ENCODE data around the gene FGD4. TPM values are rescaled to one million over a fixed set of nuclear protein-coding genes. Genes with fewer than 3 reads are reported as not detected.

The FGD4 gene
- total RNA-seq, 1 experiment from 2014 or later = 31.6 TPM

GRCh38 chr12:32609966-32610365 lies 210.6 kb downstream of the FGD4 start:
- H3K36me3 Mint-ChIP-seq (ENCODE audit: insufficient read depth, unreplicated experiment) = peaks cover 44% of the 10 kb centered on the region

GRCh38 chr12:32611986-32612385 lies 212.6 kb downstream of the FGD4 start:
- Mint-ChIP-seq H3K36me3 (ENCODE audit: insufficient read depth, unreplicated experiment) (peaks cover 51% of the 10 kb centered on the region), H3K9me3 (ENCODE audit: unreplicated experiment) (no peaks in the 10 kb centered on the region), H3K4me3 (ENCODE audit: unreplicated experiment) (no peak overlapping the region), H3K4me1 (ENCODE audit: low read depth, unreplicated experiment) (no peaks in the 10 kb centered on the region), H3K27ac (ENCODE audit: unreplicated experiment) (no peak overlapping the region), H3K27me3 (ENCODE audit: insufficient read depth, unreplicated experiment) (no peaks in the 10 kb centered on the region)
- intact Hi-C loops (cut with micrococcal nuclease; ENCODE audit: unreplicated experiment) = no loop called here
- ChIA-PET POLR2A (no interaction called here), CTCF (no interaction called here)
- H3K4me3 ChIP-seq (ENCODE audit: low read depth, low read length) = no peak overlapping the region
- no peak for DNase-seq
- TF ChIP-seq CTCF (IDR thresholded peaks at IDR 0.05; ENCODE audit: insufficient read depth in 1 of 2, low read depth in 1 of 2, low read length in 1 of 2, severe bottlenecking in 1 of 2, unreplicated experiment in 1 of 2) = no peak
- H3K4me1 ChIP-seq = no peaks in the 10 kb centered on the region; the same call in 1 of the 2 replicates
- H3K9me3 ChIP-seq = no peaks in the 10 kb centered on the region
- no TSS peak for BruUV-seq (replicated peaks)
- peaks cover 6% of the 10 kb centered on the region for H3K36me3 ChIP-seq (ENCODE audit: control insufficient read depth, insufficient read depth, low read length)
- H3K27me3 ChIP-seq (replicated peaks; ENCODE audit: control insufficient read depth, insufficient read depth, low read length) = no peaks in the 10 kb centered on the region

More at GRCh38 chr12:32609966-32610365, 210.6 kb downstream of the FGD4 start:
- H3K27me3 ChIP-seq (replicated peaks; ENCODE audit: control insufficient read depth, insufficient read depth, low read length) = no peaks in the 10 kb centered on the region
- no peak overlapping the region for H3K4me3 Mint-ChIP-seq (ENCODE audit: unreplicated experiment)
- ChIA-PET CTCF (no interaction called here), POLR2A (no interaction called here)
- H3K9me3 ChIP-seq = no peaks in the 10 kb centered on the region
- H3K27ac Mint-ChIP-seq (ENCODE audit: unreplicated experiment) = no peak overlapping the region
- no peak for DNase-seq
- TF ChIP-seq CTCF (IDR thresholded peaks at IDR 0.05; ENCODE audit: insufficient read depth in 1 of 2, low read depth in 1 of 2, low read length in 1 of 2, severe bottlenecking in 1 of 2, unreplicated experiment in 1 of 2) = no peak
- no peaks in the 10 kb centered on the region for H3K27me3 Mint-ChIP-seq (ENCODE audit: insufficient read depth, unreplicated experiment)
- no peak overlapping the region for H3K4me3 ChIP-seq (ENCODE audit: low read depth, low read length)
- no peaks in the 10 kb centered on the region for H3K9me3 Mint-ChIP-seq (ENCODE audit: unreplicated experiment)
- BruUV-seq (replicated peaks) = no TSS peak
- peaks cover 16% of the 10 kb centered on the region for H3K4me1 ChIP-seq
- H3K4me1 Mint-ChIP-seq (ENCODE audit: low read depth, unreplicated experiment) = peaks cover 17% of the 10 kb centered on the region
- intact Hi-C loops (cut with micrococcal nuclease; ENCODE audit: unreplicated experiment) = no loop called here
- H3K36me3 ChIP-seq (ENCODE audit: control insufficient read depth, insufficient read depth, low read length) = peaks cover 6% of the 10 kb centered on the region

DNA sequence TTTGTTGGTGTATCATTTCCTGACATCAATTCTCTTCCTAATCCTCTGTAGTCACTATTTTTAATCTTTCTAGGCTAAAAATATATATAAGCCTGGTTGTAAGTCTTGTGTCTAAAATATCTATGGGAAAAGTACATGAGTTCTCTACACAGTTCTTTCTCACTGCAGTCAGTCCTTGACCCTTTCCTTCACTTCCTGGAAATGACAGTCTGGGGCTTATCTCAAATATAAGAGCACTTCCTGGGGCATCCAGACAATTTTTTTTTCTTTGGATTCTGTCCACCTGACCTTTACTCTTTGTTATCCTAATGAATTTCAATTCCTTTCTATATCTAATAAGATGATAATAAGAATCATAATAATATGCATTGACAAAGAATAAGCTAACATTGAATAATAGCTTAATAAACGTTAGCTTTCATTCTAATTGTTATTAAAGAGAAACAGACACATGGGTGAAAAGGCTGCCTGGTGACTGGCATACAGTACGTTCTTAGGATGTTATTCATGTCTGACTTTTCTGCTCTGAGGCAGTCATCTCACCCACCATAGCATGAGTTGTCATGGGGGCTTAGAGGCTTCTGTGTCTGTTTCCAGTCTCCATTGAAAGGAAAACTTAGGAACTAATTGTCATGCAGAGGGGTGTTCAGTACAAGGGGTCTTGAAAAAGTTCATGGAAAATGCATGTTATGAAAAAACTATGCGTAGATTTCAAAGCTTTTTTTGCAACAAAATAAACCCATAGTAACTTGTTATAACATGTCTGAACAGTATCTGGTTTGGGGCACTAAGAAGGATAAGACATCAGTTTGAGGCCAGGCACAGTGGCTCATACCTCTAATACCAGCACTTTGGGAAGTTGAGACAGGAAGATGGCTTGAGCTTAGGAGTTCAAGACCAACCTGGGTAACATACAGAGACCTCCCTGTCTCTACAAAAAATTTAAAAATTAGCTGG lies 213.6 kb downstream of the FGD4 start:
- Histone ChIP-seq H3K4me3 (ENCODE audit: low read depth, low read length) (no peak overlapping the region), H3K36me3 (ENCODE audit: control insufficient read depth, insufficient read depth, low read length) (peaks cover 4% of the 10 kb centered on the region), H3K9me3 (no peaks in the 10 kb centered on the region), H3K4me1 (no peaks in the 10 kb centered on the region; the same call in 1 of the 2 replicates), H3K27me3 (replicated peaks; ENCODE audit: control insufficient read depth, insufficient read depth, low read length) (no peaks in the 10 kb centered on the region)
- Mint-ChIP-seq H3K27me3 (ENCODE audit: insufficient read depth, unreplicated experiment) (no peaks in the 10 kb centered on the region), H3K27ac (ENCODE audit: unreplicated experiment) (no peak overlapping the region), H3K9me3 (ENCODE audit: unreplicated experiment) (no peaks in the 10 kb centered on the region), H3K4me3 (ENCODE audit: unreplicated experiment) (no peak overlapping the region), H3K4me1 (ENCODE audit: low read depth, unreplicated experiment) (no peaks in the 10 kb centered on the region), H3K36me3 (ENCODE audit: insufficient read depth, unreplicated experiment) (peaks cover 57% of the 10 kb centered on the region)
- ChIA-PET CTCF (no interaction called here), POLR2A (no interaction called here)
- intact Hi-C loops (cut with micrococcal nuclease; ENCODE audit: unreplicated experiment) = no loop called here
- TF ChIP-seq CTCF (IDR thresholded peaks at IDR 0.05; ENCODE audit: insufficient read depth in 1 of 2, low read depth in 1 of 2, low read length in 1 of 2, severe bottlenecking in 1 of 2, unreplicated experiment in 1 of 2) = no peak
- BruUV-seq (replicated peaks) = no TSS peak
- no peak for DNase-seq

Data from Caco-2 (cell line).